AG10803 (cell line): ENCODE data around the gene NBDY.

Experiments
- DNase-seq: peaks from one replicate; pipeline ENCODE4 v3.0.0; 2010; ENCODE audit warnings: low read depth
- H3K4me3 ChIP-seq: 2 replicates; pipeline ENCODE4 v1.5.1; 2011; ENCODE audit warnings: mild to moderate bottlenecking, low read length, control low read depth
- CTCF ChIP-seq: conservative IDR thresholded peaks from 2 replicates; pipeline ENCODE4 v1.5.1; 2011; ENCODE audit warnings: mild to moderate bottlenecking, low read length, control low read depth, inconsistent platforms

NBDY gene

DNA sequence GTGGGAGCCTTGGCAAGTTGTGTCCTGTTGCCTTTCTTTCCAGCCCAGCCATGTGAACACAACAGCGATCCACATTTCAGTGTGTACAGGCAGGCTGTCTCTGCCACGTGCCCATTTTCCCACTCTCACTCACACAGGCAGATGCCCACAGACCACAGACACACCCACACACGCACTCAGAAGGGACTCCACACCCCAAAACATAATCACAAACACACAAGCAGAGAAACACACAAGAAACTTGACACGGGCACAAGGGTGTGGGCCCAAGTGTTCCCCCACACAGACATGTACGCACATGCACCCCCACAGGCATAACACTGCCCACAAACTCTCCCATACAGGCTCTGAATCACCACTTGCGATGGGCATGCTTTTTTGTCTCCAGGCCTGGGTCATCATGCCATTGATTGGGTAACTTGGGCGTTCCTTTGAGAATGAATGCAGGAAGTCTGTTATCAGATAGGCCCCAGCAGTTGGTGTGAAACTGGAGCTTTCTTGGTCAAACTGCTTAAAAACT lies 84.3 kb downstream of the NBDY start:
- DNase-seq: peak; percentile 83
- no peak for TF ChIP-seq CTCF
- peak overlapping the region; percentile 0 for H3K4me3 ChIP-seq

GRCh38 chrX:56817179-56817578 lies 88.1 kb downstream of the NBDY start:
- DNase-seq: no peak
- TF ChIP-seq CTCF: no peak
- no peak overlapping the region for H3K4me3 ChIP-seq

GRCh38 chrX:56826020-56826419 lies 97.0 kb downstream of the NBDY start:
- no peak for DNase-seq
- no peak for TF ChIP-seq CTCF
- H3K4me3 ChIP-seq: no peak overlapping the region

DNA sequence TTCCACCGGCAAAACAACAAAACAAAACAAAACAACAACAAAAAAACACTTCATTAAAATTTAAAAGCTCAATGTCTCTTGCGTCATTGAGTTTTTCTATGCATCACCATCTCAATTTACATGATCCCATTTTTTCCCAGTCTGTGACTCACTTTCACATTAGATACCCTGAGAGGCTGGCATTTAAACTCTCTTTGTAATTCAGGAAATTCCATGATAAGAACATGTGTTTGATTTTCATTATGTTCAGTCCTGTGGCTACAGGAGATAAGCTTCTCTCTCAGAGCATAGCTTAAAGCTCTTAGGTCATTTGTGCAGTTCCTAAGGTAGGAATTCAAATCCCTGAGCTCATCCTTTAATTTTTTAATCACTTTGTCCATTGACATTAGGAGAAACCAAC lies 104.6 kb downstream of the NBDY start:
- no peak for DNase-seq
- H3K4me3 ChIP-seq: no peak overlapping the region
- TF ChIP-seq CTCF: no peak

DNA sequence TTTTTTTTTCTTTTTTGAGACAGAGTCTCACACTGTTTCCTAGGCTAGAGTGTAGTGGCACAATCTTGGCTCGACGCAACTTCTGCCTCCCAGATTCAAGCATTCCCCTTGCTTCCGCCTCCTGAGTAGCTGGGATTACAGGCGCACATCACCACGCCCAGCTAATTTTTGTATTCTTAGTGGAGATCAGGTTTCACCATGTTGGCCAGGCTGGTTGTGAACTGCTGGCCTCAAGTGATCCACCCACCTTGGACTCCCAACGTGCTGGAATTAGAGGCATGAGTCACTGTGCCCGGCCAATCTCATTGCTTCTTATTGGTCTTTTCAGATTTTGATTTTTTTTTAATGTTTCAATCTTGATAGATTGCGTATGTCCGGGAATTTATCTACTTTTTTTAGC lies 124.4 kb downstream of the NBDY start:
- no peak for TF ChIP-seq CTCF
- no peak for DNase-seq
- no peak overlapping the region for H3K4me3 ChIP-seq

- no peak for TF ChIP-seq CTCF
- no peak overlapping the region for H3K4me3 ChIP-seq
- no peak for DNase-seq
Measured at GRCh38 chrX:56857042-56857441, 128.0 kb downstream of the NBDY start.

- DNase-seq: no peak
- H3K4me3 ChIP-seq: no peak overlapping the region
- TF ChIP-seq CTCF: no peak
Measured at GRCh38 chrX:56860888-56861287, 131.8 kb downstream of the NBDY start.
